RWPE1 (cell line): Measurements from ENCODE around the gene PRKAR2B.

Experiments
- CTCF ChIA-PET: fragments of 350-600 bp; sonication (Branson Sonifier 250); formaldehyde crosslinking; extraction: SDS; loops from one replicate; lab custom pipeline; 2021; lab: Yijun Ruan, JAX
- POLR2A ChIA-PET: fragments of 400-600 bp; formaldehyde crosslinking; extraction: SDS; loops from one replicate; lab custom pipeline; 2020; ENCODE audit warnings: antibody characterized with exemption; ENCODE audit not compliant: low non-redundant PET; lab: Yijun Ruan, JAX
- DNase-seq: peaks from one replicate; pipeline ENCODE4 v3.0.0; 2012; ENCODE audit warnings: low spot score
- H3K27ac ChIP-seq: fragments of 450-650 bp; 2 replicates; pipeline ENCODE4 v1.5.1; 2017
- TF ChIP-seq, protein P1 (sequence below): fragments of 450-650 bp; conservative IDR thresholded peaks from 2 replicates; pipeline ENCODE4 v1.5.1; 2017; ENCODE audit warnings: low read depth, mild to moderate bottlenecking

The PRKAR2B gene

DNA sequence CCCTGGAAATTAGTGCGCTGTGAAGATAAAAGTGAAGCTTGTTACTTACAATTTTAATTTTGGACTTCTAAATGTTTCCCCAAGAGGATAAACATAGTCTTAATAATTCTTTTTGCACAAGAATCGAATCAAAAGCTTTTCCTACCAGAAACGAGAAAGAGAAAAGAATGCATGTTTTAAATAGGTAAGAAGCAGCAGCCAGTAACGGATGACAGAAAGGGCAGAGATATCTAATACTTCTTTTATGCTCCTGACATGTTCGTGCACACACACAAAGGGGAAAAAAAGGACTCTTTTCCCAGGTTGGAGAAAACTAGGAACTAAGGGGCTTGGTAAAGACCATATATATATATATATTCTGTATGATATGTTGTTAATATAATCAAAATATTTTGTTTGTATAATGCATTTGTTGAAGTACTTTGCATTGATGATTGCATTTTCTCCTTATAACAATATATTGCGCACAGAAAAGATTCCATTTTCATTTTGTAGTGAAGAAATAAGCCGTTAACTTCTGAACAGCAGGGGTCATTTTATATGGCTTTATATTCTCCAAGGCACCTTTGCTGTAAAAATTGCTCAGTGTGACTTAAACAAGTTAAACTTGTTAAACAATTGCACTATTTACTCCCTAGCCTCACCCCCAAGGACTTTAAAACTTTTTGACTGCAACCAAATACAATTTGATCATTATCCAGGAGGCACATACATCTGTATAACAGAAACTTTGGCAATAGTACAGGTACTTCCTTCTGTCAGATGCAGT is 2.2 kb downstream of the PRKAR2B start:
- CTCF ChIA-PET: interaction anchor here (0.5 kb wide), 1 partner anchor 54 kb away, joined by 3 read pairs; no protein-coding TSS in a partner anchor
- no peak overlapping the region for H3K27ac ChIP-seq
- no peak for DNase-seq
- TF ChIP-seq, protein P1, sequence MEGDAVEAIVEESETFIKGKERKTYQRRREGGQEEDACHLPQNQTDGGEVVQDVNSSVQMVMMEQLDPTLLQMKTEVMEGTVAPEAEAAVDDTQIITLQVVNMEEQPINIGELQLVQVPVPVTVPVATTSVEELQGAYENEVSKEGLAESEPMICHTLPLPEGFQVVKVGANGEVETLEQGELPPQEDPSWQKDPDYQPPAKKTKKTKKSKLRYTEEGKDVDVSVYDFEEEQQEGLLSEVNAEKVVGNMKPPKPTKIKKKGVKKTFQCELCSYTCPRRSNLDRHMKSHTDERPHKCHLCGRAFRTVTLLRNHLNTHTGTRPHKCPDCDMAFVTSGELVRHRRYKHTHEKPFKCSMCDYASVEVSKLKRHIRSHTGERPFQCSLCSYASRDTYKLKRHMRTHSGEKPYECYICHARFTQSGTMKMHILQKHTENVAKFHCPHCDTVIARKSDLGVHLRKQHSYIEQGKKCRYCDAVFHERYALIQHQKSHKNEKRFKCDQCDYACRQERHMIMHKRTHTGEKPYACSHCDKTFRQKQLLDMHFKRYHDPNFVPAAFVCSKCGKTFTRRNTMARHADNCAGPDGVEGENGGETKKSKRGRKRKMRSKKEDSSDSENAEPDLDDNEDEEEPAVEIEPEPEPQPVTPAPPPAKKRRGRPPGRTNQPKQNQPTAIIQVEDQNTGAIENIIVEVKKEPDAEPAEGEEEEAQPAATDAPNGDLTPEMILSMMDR: no peak
- POLR2A ChIA-PET: no interaction called here

DNA sequence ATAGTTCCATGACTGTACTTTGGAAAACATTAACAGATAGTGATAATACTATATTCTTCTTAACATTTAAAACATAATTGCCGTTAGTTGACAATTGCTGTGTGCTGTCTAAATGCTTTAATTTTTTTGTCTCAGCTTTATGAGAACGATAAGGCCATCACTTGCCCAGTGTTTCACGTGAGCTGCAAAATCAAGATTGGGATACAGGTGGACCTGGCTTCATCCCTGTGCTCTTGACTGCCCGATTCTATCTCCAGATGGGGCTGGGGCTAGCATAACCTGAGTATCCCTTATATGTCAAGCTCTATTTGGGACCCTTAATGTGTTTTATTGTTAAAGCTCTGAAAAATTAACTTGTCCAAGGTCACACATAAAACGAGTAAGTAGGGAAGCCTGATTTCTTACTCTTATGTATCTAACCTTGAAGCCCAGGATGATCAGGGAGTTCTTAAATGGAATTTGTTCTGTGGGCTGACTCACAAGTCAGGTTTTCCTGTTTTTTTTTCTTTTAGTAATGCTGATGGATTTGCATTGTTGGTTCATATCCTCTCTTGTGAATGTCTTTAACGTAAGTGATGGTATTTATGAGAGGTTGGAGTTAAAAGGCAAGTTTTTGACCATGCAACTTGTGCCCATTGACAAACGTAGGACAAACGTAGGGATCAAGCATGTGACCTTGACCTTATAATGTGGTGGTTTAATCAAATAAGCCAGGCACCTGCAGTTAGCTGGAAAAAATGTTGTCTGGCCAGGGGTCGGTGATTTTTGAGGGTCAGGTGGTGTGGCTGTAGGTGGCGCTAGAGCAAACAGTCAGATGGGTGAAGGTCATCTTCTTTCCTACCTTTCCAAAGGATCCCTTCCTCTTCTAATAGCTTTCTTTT is 3.6 kb downstream of the PRKAR2B start:
- ChIA-PET CTCF (no interaction called here), POLR2A (no interaction called here)
- no peak for DNase-seq
- no peak overlapping the region for H3K27ac ChIP-seq
- TF ChIP-seq, protein P1: no peak

DNA sequence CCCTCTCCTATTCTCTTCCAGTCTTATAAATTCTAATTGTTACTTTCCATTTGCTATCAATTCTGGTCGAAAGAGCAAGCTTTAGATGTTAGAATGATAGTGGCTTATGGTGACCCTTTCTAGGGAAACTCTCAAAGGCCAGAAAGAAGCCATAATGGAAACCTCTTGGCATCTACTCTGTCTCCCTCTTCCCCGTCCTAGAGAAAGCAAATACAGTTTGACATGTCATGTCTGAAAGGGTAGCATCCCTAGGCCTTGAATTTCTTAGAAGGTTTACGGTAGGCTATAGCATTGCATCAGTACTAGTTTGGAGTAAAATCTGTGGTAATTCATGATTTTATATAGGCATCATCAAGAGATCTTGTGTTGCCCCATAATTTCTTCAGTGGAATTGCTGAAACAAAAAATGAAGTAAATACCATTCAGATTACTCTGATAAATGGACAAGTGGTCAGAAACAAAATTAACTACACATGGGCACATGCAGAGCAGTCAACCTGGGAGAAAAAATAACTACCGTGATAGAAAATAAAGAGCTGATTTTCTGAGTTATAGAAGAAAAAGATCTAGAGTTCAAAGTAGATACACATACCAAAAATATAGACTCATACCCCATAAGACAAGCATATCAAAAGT is 4.4 kb downstream of the PRKAR2B start:
- no peak overlapping the region for H3K27ac ChIP-seq
- TF ChIP-seq, protein P1: no peak
- POLR2A ChIA-PET: no interaction called here
- CTCF ChIA-PET: no interaction called here
- DNase-seq: no peak

DNA sequence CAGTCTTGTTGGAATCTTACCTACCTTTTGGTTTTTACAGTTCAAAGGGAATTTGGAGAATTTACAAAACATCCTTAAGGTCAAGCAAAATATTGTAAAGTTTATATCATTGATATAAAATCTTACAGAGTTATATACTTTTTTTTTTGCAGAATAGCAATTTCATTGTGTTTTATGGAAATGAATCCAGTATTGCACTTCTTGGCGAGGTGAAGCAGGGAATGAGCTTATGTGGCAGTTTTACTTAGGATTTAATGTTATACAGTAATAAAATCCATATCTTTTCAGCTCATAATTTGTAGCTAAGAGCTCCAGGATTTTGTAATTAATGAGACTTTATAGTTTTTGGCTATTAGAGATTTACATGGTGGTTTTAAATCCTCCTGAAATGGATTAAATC is 5.0 kb downstream of the PRKAR2B start:
- CTCF ChIA-PET: interaction anchor here (0.6 to 0.7 kb wide), 2 partner anchors 98 to 644 kb away, joined by 3 to 4 read pairs; no protein-coding TSS in a partner anchor
- H3K27ac ChIP-seq: no peak overlapping the region

DNA sequence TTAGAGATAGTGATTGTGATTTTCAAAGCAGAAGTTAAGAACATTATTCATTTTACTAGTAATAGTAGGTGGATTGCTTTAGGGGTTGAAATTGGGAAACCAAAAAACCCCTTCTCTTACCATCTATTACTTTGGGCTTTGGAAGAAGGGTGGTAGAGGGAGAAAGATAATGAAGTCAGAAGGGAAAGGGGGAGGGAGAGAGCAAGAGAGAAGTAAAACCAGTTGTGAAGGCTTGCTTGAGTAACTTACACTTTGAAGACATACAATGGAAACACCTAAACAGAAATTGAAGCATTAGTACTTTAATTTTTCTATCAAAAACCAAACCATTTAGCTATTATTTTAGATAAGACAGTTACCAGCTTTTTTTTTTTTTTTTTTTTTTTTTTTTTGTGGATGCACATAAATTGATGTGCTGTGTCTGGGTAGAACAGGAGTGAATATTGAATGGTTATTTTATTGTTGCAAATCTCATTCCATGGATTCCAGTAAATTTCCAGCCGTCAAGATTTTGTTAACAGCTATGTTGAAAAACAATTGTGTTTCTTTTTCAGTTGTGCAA is 5.5 kb downstream of the PRKAR2B start:
- POLR2A ChIA-PET: interaction anchor here (0.6 kb wide), 1 partner anchor 407 kb away, joined by 5 read pairs; no protein-coding TSS in a partner anchor
- no peak overlapping the region for H3K27ac ChIP-seq
- DNase-seq: no peak
- TF ChIP-seq, protein P1: no peak
- CTCF ChIA-PET: interaction anchor here (0.6 to 0.7 kb wide), 2 partner anchors 97 to 645 kb away, joined by 3 to 4 read pairs; no protein-coding TSS in a partner anchor

More for the DNA sequence above, 5.0 kb downstream of the PRKAR2B start:
- POLR2A ChIA-PET: interaction anchor here (0.6 kb wide), 1 partner anchor 407 kb away, joined by 5 read pairs; no protein-coding TSS in a partner anchor
- DNase-seq: no peak
- TF ChIP-seq, protein P1: no peak
